ENCODE measurements around the gene NHSL2.
"Not testable (repeated sequence)": the region's sequence is repeated elsewhere in the genome, so short reads cannot be mapped to it uniquely, and the experiment has no call there.

The NHSL2 gene

GRCh38 chrX:71910643-71910985, at the start of gene NHSL2:
Gene NHSL2, plus strand, starts transcription at chrX:71910845.
- no peak within 1 kb of the TSS for H3K27ac Mint-ChIP-seq
- H3K4me1 Mint-ChIP-seq, result no peaks in the 10 kb centered on the region
- no peaks in the 10 kb centered on the region for H3K9me3 Mint-ChIP-seq
- DNase-seq (peak; percentile 33 to 34), ATAC-seq (peak; percentile 79)
- peaks cover 75% of the 10 kb centered on the region for H3K27me3 Mint-ChIP-seq
- peak within 1 kb of the TSS; percentile 65 to 74 for H3K4me3 Mint-ChIP-seq

GRCh38 chrX:71867680-71868079, 43.0 kb upstream of the NHSL2 start:
- H3K4me3 Mint-ChIP-seq, result no peak overlapping the region
- H3K9me3 Mint-ChIP-seq, result no peaks in the 10 kb centered on the region
- peaks cover 31% of the 10 kb centered on the region for H3K4me1 Mint-ChIP-seq
- no peak overlapping the region for H3K27ac Mint-ChIP-seq
- no peak for ATAC-seq
- DNase-seq, result no peak
- peaks cover 62% of the 10 kb centered on the region for H3K27me3 Mint-ChIP-seq

GRCh38 chrX:71869566-71869965, 41.1 kb upstream of the NHSL2 start:
- Mint-ChIP-seq H3K4me1 (peaks cover 31% of the 10 kb centered on the region), H3K4me3 (peak overlapping the region; percentile 9 to 60), H3K27me3 (peaks cover 60% of the 10 kb centered on the region)
- H3K9me3 Mint-ChIP-seq, H3K27ac Mint-ChIP-seq, DNase-seq: not testable (repeated sequence)
- peak; percentile 59 for ATAC-seq

GRCh38 chrX:71870208-71871098, 40.2 kb upstream of the NHSL2 start:
- peaks cover 51% of the 10 kb centered on the region for H3K27me3 Mint-ChIP-seq
- DNase-seq, result no peak
- H3K4me1 Mint-ChIP-seq, result peaks cover 31% of the 10 kb centered on the region
- H3K4me3 Mint-ChIP-seq, result no peak overlapping the region
- peak overlapping the region in 1 of 2 donors; percentile 89 for H3K27ac Mint-ChIP-seq
- peak; percentile 53 for ATAC-seq
- no peaks in the 10 kb centered on the region for H3K9me3 Mint-ChIP-seq

GRCh38 chrX:71871367-71871766, 39.3 kb upstream of the NHSL2 start:
- DNase-seq (no peak), ATAC-seq (peak; percentile 64)
- H3K4me1 Mint-ChIP-seq, result peaks cover 31% of the 10 kb centered on the region
- no peaks in the 10 kb centered on the region for H3K9me3 Mint-ChIP-seq
- peaks cover 41% of the 10 kb centered on the region for H3K27me3 Mint-ChIP-seq
- H3K27ac Mint-ChIP-seq, result no peak overlapping the region
- H3K4me3 Mint-ChIP-seq, result no peak overlapping the region

GRCh38 chrX:71872542-71873458, 37.8 kb upstream of the NHSL2 start:
- Mint-ChIP-seq H3K9me3 (no peaks in the 10 kb centered on the region), H3K27me3 (peaks cover 30% of the 10 kb centered on the region), H3K27ac (no peak overlapping the region), H3K4me3 (no peak overlapping the region), H3K4me1 (peaks cover 31% of the 10 kb centered on the region)
- ATAC-seq, result no peak
- no peak for DNase-seq

GRCh38 chrX:71873459-71873833, 37.2 kb upstream of the NHSL2 start:
- Mint-ChIP-seq H3K4me3 (no peak overlapping the region), H3K27me3 (peaks cover 30% of the 10 kb centered on the region), H3K4me1 (peaks cover 31% of the 10 kb centered on the region), H3K9me3 (no peaks in the 10 kb centered on the region), H3K27ac (no peak overlapping the region)
- ATAC-seq, result no peak
- no peak for DNase-seq

GRCh38 chrX:71876841-71877240, 33.8 kb upstream of the NHSL2 start:
- peaks cover 19% of the 10 kb centered on the region for H3K27me3 Mint-ChIP-seq
- DNase-seq, H3K27ac Mint-ChIP-seq, H3K4me1 Mint-ChIP-seq, ATAC-seq, H3K9me3 Mint-ChIP-seq, H3K4me3 Mint-ChIP-seq: not testable (repeated sequence)

GRCh38 chrX:71885099-71885498, 25.5 kb upstream of the NHSL2 start:
- Mint-ChIP-seq H3K4me1 (no peaks in the 10 kb centered on the region), H3K4me3 (no peak overlapping the region), H3K27ac (no peak overlapping the region), H3K27me3 (peaks cover 21% of the 10 kb centered on the region), H3K9me3 (peaks cover 0 to 7% of the 10 kb centered on the region in 2 donors)
- no peak for ATAC-seq
- no peak for DNase-seq

GRCh38 chrX:71895607-71896006, 15.0 kb upstream of the NHSL2 start:
- DNase-seq, result no peak
- no peak for ATAC-seq
- Mint-ChIP-seq H3K27me3 (peaks cover 9% of the 10 kb centered on the region), H3K4me3 (no peak overlapping the region), H3K4me1 (peaks cover 7% of the 10 kb centered on the region), H3K9me3 (no peaks in the 10 kb centered on the region), H3K27ac (peak overlapping the region in 1 of 2 donors; percentile 86)

- no peaks in the 10 kb centered on the region for H3K9me3 Mint-ChIP-seq
- H3K4me1 Mint-ChIP-seq, result no peaks in the 10 kb centered on the region
- H3K27ac Mint-ChIP-seq, result no peak overlapping the region
- H3K27me3 Mint-ChIP-seq, result peaks cover 44% of the 10 kb centered on the region
- ATAC-seq (no peak), DNase-seq (no peak)
- no peak overlapping the region for H3K4me3 Mint-ChIP-seq
Observed at GRCh38 chrX:71906144-71906543, 4.5 kb upstream of the NHSL2 start.

- H3K27ac Mint-ChIP-seq, result no peak overlapping the region
- DNase-seq, result no peak
Observed at GRCh38 chrX:71908387-71908786, 2.3 kb upstream of the NHSL2 start.

GRCh38 chrX:71909956-71910355, 689 bp upstream of the NHSL2 start:
- H3K4me3 Mint-ChIP-seq, result peak overlapping the region; percentile 31 to 65

More at GRCh38 chrX:71908387-71908786, 2.3 kb upstream of the NHSL2 start:
- no peak overlapping the region for H3K4me3 Mint-ChIP-seq
- peaks cover 57% of the 10 kb centered on the region for H3K27me3 Mint-ChIP-seq
- no peak for ATAC-seq
- no peaks in the 10 kb centered on the region for H3K4me1 Mint-ChIP-seq
- H3K9me3 Mint-ChIP-seq, result no peaks in the 10 kb centered on the region

GRCh38 chrX:71910986-71911730, 513 bp downstream of the NHSL2 start:
- DNase-seq, result peak; percentile 35 to 40
- Mint-ChIP-seq H3K9me3 (no peaks in the 10 kb centered on the region), H3K27me3 (peaks cover 74% of the 10 kb centered on the region), H3K4me1 (no peaks in the 10 kb centered on the region), H3K27ac (no peak overlapping the region), H3K4me3 (peak overlapping the region; percentile 56 to 67)
- ATAC-seq, result peak; percentile 83

More at GRCh38 chrX:71909956-71910355, 689 bp upstream of the NHSL2 start:
- DNase-seq (no peak), ATAC-seq (no peak)
- Mint-ChIP-seq H3K27ac (no peak overlapping the region), H3K27me3 (peaks cover 73% of the 10 kb centered on the region), H3K4me1 (no peaks in the 10 kb centered on the region), H3K9me3 (no peaks in the 10 kb centered on the region)

- Mint-ChIP-seq H3K4me1 (no peaks in the 10 kb centered on the region), H3K27me3 (peaks cover 74% of the 10 kb centered on the region), H3K27ac (no peak overlapping the region), H3K9me3 (no peaks in the 10 kb centered on the region), H3K4me3 (peak overlapping the region; percentile 53 to 67)
- ATAC-seq, result peak; percentile 14
- no peak for DNase-seq
Observed at GRCh38 chrX:71911731-71912050, 1.0 kb downstream of the NHSL2 start.

Data from stimulated activated naive CD8-positive, alpha-beta T cell treated with anti-CD3 and anti-CD28 coated beads, Interleukin-15, amount 100 ng/mL, for 72 hours (primary cell).